Measurements from ENCODE around the gene PRDX4. TPM values are rescaled to one million over a fixed set of nuclear protein-coding genes. Genes with fewer than 3 reads are reported as not detected.

Gene PRDX4
- 10 to 100 TPM; 49.1 to 95.2 (median 66.7) TPM for polyA plus RNA-seq

DNA sequence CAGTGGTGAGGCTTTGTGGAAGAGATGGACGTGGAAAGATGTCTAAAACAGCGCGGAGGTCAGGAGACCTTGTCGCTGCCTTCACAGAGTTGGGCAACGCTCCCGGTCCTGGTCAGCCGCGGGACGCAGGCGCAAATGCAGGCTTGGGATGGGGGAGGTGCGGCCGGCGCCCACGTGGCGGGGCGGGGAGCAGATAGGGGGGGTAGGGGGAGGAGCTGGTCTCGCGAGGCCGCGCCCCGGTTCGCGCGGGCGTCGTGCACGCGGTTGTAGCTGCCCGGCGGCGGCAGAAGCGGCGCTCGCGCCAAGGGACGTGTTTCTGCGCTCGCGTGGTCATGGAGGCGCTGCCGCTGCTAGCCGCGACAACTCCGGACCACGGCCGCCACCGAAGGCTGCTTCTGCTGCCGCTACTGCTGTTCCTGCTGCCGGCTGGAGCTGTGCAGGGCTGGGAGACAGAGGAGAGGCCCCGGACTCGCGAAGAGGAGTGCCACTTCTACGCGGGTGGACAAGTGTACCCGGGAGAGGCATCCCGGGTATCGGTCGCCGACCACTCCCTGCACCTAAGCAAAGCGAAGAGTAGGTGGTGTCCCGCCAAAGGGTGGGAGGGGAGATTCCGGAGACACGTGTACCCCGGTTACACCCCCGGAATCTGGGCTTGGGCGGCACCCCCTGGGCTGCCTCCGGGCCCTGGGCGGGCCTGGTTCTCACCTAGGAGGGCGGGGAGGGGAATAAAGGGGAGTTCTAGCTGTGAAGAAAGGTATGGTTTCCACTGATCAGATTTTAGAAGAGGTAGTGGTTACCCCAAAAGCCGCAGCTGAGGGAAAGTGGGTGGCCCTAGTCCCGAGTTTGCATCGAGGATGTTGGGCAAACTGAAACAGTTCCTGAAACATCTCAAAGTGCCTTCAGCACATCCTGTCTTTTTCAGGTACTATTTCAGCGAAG is at the start of gene PRDX4:
Gene PRDX4 (plus strand): TSS at position 255 of the 939 bp plus-strand sequence. CDS start 78 bp downstream, at position 333.
- Mint-ChIP-seq H3K4me1 (peaks cover 15 to 23% of the 10 kb centered on the region in 2 donors), H3K9me3 (no peaks in the 10 kb centered on the region), H3K27me3 (ENCODE audit: low read depth in 3 of 3) (no peaks in the 10 kb centered on the region), H3K36me3 (no peaks in the 10 kb centered on the region), H3K4me3 (peak within 1 kb of the TSS; percentile 80 to 91 (median 86)), H3K27ac (peak within 1 kb of the TSS; percentile 73 to 87 (median 82))
- DNase-seq = peak; percentile 70 to 75 (median 72)

DNA sequence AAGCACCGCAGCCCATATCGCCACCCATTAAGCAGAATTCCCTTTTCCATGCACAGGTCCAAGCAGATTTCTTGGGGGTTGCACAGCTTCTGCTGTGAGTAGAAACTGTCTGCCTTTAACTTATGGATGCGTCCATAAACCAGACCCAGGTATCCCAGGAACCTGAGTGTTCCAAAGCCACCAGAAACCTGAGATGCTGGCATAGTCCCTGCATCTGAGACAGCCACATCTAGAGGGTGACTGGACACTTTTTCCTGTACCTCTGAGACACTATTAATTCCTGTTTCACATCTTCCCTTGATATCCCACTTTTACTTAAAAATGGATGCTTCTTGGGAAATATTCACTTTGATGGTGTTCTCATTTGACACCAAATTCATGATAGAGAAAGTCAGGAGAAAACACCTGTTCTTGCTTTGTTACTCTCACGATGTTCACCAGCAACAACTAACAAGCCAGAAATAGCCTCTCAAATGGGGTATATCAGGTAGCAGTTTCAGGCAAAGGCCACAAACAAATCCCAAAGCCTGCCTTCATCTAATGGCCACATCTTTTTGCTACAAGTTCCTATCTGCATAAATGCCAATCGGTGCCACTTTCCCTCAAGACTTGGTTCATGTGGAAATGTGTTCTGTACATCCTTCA is 45.5 kb upstream of the PRDX4 start:
- H3K27ac Mint-ChIP-seq = no peak overlapping the region

DNA sequence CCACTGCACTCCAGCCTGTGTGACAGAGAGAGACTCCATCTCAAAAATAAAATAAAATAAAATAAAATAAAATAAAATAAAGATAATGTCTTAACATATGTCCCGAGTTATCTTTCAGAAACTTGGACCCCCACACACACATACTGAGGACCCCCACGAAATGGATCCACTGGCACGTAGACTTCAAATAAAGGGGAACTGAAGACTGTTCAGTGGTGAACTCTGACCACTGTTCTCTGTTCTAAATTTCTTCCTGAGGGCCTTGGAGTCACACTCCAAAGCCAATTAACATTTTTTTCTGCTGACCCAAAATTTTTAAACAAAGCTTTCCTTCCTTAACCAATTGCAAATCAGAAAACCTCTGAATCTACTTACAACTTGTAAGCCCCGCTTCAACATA is 43.5 kb upstream of the PRDX4 start:
- no peak overlapping the region for H3K27ac Mint-ChIP-seq
- no peaks in the 10 kb centered on the region for H3K9me3 Mint-ChIP-seq
- H3K4me3 Mint-ChIP-seq = no peak overlapping the region
- no peaks in the 10 kb centered on the region for H3K27me3 Mint-ChIP-seq (ENCODE audit: low read depth in 3 of 3)
- no peaks in the 10 kb centered on the region for H3K36me3 Mint-ChIP-seq
- no peak for DNase-seq
- H3K4me1 Mint-ChIP-seq = no peaks in the 10 kb centered on the region

More for the DNA sequence above, 45.5 kb upstream of the PRDX4 start:
- H3K36me3 Mint-ChIP-seq = no peaks in the 10 kb centered on the region
- no peaks in the 10 kb centered on the region for H3K4me1 Mint-ChIP-seq
- no peak for DNase-seq
- H3K4me3 Mint-ChIP-seq = no peak overlapping the region
- no peaks in the 10 kb centered on the region for H3K9me3 Mint-ChIP-seq
- H3K27me3 Mint-ChIP-seq (ENCODE audit: low read depth in 3 of 3) = no peaks in the 10 kb centered on the region

DNA sequence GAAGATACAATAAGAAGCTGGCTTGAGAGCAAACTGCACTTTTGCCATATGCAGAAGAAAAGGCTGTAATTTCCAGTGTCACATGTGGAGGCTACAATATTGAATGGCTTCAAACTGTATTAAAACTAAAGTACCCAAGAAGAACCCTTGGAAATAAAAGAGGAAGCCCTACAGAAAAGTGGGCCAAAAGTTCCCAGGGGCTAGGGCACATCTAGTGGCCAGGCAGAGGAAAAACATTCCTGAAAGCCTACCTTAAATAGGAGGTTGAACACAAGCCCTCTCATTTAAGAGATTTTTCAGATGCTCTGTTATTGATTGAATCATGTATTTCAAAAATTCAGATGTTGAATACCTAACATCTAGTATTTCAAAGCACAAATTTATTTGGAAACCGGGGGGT is 40.6 kb upstream of the PRDX4 start:
- Mint-ChIP-seq H3K36me3 (no peaks in the 10 kb centered on the region), H3K27me3 (ENCODE audit: low read depth in 3 of 3) (peaks cover 0 to 4% (median 0%) of the 10 kb centered on the region in 3 donors), H3K4me3 (no peak overlapping the region), H3K27ac (no peak overlapping the region), H3K4me1 (no peaks in the 10 kb centered on the region), H3K9me3 (no peaks in the 10 kb centered on the region)
- no peak for DNase-seq

DNA sequence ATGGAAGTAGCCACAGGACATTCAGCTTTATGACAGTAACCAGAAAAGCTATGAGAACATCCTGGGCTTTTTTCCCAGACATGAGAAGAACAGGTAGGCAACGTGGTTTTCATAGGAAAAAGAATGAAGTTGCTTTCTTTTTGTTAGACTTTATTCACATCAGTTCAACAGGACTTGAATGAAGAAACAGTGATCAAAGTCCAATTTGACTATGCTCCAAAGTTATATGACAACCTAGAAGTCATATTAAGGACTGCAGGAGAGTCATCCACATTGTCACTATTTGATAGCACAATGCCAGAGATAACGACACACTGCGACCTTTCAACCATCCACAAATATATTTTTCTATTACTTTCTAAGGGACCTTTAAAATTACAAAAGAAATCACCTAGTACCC is 39.2 kb upstream of the PRDX4 start:
- H3K27me3 Mint-ChIP-seq (ENCODE audit: low read depth in 3 of 3) = peaks cover 0 to 4% (median 0%) of the 10 kb centered on the region in 3 donors
- peaks cover 0 to 2% (median 0%) of the 10 kb centered on the region in 6 donors for H3K9me3 Mint-ChIP-seq
- no peaks in the 10 kb centered on the region for H3K36me3 Mint-ChIP-seq
- no peak overlapping the region for H3K27ac Mint-ChIP-seq
- DNase-seq = no peak
- H3K4me1 Mint-ChIP-seq = no peaks in the 10 kb centered on the region
- H3K4me3 Mint-ChIP-seq = no peak overlapping the region

DNA sequence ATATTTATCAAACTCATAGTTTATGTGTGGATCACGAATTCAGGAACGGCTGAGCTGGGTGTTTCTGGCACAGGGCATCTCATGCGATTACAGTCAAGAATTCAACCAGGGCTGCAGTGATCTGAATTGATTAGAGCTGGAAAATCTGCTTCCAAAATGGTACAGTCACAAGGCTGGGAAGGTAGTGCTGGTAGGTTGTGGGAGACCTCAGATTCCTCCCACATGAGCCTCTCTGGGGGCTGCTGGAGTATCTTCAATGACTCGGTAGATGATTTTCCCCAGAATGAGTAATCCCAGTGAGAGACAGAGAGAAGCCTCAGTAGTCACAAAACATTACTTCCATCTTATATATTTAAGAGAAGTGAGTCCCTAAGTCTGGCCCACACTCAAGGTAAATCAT is 36.2 kb upstream of the PRDX4 start:
- H3K9me3 Mint-ChIP-seq = peaks cover 0 to 2% (median 0%) of the 10 kb centered on the region in 6 donors
- H3K4me1 Mint-ChIP-seq = no peaks in the 10 kb centered on the region
- no peak overlapping the region for H3K27ac Mint-ChIP-seq
- no peak overlapping the region for H3K4me3 Mint-ChIP-seq
- DNase-seq = no peak
- H3K36me3 Mint-ChIP-seq = no peaks in the 10 kb centered on the region
- peaks cover 1 to 13% (median 3%) of the 10 kb centered on the region in 3 donors for H3K27me3 Mint-ChIP-seq (ENCODE audit: low read depth in 3 of 3)

DNA sequence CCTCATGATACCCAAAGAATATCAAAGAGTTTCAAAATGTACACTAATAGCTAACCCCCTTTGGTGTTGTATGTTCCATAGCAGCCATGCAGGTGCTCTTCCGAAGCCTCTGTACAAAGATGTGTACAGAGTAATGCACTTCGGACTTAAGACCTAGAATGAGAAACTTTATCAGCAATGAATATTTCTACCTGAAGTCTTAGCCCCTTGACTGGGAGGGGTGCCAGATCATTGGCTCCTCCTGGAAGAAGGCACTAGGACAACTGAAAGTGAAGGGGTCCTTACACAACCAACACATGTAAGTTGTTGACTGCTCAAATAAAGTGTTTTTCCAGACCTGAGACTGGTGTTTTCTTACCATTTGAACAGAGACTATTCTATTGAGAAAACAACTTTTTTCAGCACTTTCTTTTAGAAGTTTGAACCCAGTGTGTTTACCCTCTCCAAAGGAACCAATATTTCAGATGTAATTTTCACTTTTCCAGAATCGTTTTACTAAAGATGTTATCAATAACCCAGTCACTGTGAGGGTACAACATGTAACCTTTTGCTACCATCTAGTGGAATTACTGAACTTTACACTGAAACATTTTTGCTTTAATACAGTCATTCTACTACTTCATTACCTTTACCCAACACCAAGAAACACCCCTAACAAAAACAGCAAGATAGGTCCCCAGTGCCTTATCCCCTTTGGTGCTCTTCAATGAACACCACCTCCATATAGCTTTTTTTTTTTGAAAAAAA is 33.3 kb upstream of the PRDX4 start:
- H3K4me3 Mint-ChIP-seq = no peak overlapping the region
- no peaks in the 10 kb centered on the region for H3K4me1 Mint-ChIP-seq
- DNase-seq = no peak
- H3K27me3 Mint-ChIP-seq (ENCODE audit: low read depth in 3 of 3) = peaks cover 1 to 20% (median 3%) of the 10 kb centered on the region in 3 donors
- no peak overlapping the region for H3K27ac Mint-ChIP-seq
- H3K9me3 Mint-ChIP-seq = peaks cover 0 to 2% (median 0%) of the 10 kb centered on the region in 6 donors
- H3K36me3 Mint-ChIP-seq = no peaks in the 10 kb centered on the region

DNA sequence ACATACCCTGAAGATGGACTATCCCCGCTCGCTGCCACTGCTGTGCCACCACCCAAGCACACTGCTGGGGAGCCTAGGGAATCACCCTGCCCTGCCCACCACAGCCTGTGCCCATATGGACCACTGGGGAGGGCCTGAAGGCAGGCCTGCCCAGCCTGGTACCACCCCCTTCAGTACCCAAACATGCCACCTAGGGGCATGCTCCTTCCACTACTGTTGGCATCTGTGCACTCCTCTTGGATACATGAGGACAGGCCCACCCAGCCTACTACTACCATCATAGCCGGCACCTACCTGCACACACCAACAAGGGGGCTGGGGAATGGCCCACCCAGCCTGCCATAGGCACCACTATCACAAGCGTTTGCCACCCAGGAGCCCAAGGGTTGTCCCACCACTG is 30.1 kb upstream of the PRDX4 start:
- H3K9me3 Mint-ChIP-seq = peaks cover 0 to 2% (median 0%) of the 10 kb centered on the region in 6 donors
- DNase-seq = no peak
- H3K27me3 Mint-ChIP-seq (ENCODE audit: low read depth in 3 of 3) = peaks cover 6 to 21% (median 8%) of the 10 kb centered on the region in 3 donors
- H3K27ac Mint-ChIP-seq = no peak overlapping the region
- no peak overlapping the region for H3K4me3 Mint-ChIP-seq
- H3K4me1 Mint-ChIP-seq = no peaks in the 10 kb centered on the region
- H3K36me3 Mint-ChIP-seq = no peaks in the 10 kb centered on the region

DNA sequence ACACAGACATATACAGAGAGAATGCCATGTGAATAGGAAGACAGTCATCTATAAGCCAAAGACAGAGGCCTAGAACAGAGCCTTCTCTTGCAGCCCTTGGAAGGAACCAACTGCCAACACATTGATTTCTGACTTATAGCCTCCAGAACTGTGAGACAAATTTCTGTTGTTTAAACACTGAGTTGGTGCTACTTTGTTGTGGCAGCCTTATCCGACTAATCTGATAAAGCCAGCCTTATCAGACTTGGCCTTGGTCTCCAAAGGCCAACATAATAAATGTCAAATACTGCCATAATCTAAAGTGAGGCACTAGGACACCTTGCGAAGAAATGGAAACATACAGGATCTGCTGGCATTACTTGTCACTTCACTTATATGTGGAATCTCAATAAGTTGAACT is 24.3 kb upstream of the PRDX4 start:
- Mint-ChIP-seq H3K36me3 (no peaks in the 10 kb centered on the region), H3K4me3 (no peak overlapping the region), H3K27ac (no peak overlapping the region), H3K9me3 (peaks cover 0 to 2% (median 0%) of the 10 kb centered on the region in 6 donors), H3K27me3 (ENCODE audit: low read depth in 3 of 3) (peaks cover 4 to 12% (median 4%) of the 10 kb centered on the region in 3 donors), H3K4me1 (no peaks in the 10 kb centered on the region)
- no peak for DNase-seq

DNA sequence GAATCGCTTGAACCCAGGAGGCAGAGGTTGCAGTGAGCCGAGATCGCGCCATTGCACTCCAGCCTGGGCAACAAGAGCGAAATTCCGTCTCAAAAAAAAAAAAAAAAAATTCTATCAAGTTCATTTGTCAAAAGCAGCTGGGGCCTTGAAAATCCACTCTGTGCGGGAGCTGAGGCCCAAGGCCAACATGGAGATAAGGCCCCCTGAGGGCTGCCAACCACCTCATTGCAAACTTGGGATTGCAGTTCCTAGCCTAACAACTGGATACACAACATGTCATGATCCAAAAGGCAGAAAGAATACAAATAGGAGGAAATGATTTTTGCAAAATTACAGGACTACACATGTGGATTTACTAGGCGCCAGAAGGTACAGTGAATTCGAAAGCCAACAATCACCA is 22.5 kb upstream of the PRDX4 start:
- Mint-ChIP-seq H3K9me3 (peaks cover 0 to 2% (median 0%) of the 10 kb centered on the region in 6 donors), H3K4me1 (no peaks in the 10 kb centered on the region), H3K27me3 (ENCODE audit: low read depth in 3 of 3) (peaks cover 2 to 11% (median 4%) of the 10 kb centered on the region in 3 donors), H3K4me3 (no peak overlapping the region), H3K27ac (no peak overlapping the region), H3K36me3 (no peaks in the 10 kb centered on the region)
- no peak for DNase-seq

DNA sequence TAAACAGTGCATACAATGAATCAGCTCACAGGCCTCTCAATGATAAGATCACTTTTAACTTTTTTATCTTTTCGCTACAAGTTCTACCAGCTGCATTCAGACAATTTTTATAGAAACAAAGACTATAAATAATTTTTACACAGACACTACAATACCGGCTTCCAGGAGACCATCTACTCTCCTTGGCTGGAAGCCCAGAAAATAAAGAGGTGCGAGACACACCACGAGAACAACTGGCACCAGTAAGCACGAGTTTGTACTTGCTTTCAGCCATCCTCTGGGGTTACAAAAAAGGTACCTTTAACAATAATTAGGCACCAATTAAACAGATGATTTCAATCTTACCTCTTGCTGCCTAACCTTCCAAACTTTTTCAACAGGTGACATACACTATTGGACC is 11.2 kb upstream of the PRDX4 start:
- H3K27me3 Mint-ChIP-seq (ENCODE audit: low read depth in 3 of 3) = peaks cover 0 to 2% (median 2%) of the 10 kb centered on the region in 3 donors
- no peak overlapping the region for H3K4me3 Mint-ChIP-seq
- no peak overlapping the region for H3K27ac Mint-ChIP-seq
- DNase-seq = no peak
- no peaks in the 10 kb centered on the region for H3K9me3 Mint-ChIP-seq
- peaks cover under 1 to 2% of the 10 kb centered on the region in 2 donors for H3K4me1 Mint-ChIP-seq
- H3K36me3 Mint-ChIP-seq = no peaks in the 10 kb centered on the region

DNA sequence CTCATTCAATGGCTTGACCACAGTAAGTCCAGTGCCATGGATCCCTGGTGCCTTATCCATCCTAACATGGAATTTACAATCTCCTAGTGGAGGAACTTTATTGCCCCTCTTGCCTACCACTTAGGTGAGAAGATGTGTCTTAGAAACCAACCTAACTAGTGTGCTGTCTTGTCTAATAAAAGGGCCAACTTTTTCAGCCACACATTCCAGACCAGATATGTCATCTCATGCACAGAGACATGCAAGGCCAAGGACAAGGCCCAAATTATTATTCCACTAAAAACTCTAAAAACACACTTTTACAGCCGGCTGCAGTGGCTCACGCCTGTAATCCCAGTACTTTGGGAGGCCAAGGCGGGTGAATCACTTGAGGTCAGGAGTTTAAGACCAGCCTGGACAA is 10.6 kb upstream of the PRDX4 start:
- Mint-ChIP-seq H3K4me3 (no peak overlapping the region), H3K27me3 (ENCODE audit: low read depth in 3 of 3) (peaks cover 0 to 3% (median 2%) of the 10 kb centered on the region in 3 donors), H3K36me3 (no peaks in the 10 kb centered on the region), H3K4me1 (peaks cover 6 to 7% of the 10 kb centered on the region in 2 donors), H3K27ac (no peak overlapping the region), H3K9me3 (no peaks in the 10 kb centered on the region)
- DNase-seq = no peak

DNA sequence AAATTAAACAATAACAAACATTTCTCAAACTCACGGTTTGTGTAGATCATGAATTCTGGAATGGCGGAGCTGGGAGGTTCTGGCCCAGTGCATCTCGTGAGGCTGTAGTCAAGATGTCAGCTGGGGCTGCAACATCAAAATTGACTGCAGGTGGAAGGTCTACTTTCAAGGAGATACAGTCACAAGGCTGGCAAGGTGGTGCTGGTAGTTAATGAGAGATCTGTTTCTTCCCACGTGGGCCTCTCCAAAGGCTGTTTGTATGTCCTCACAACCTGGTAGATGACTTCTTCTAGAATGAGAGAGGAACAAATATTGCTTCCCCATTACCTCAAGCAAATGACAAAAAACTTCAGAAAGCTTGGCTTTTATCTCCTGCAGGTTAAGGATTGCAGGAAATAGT is 8.0 kb upstream of the PRDX4 start:
- Mint-ChIP-seq H3K27ac (no peak overlapping the region), H3K9me3 (no peaks in the 10 kb centered on the region), H3K4me1 (peaks cover 16 to 21% of the 10 kb centered on the region in 2 donors), H3K4me3 (no peak overlapping the region), H3K36me3 (no peaks in the 10 kb centered on the region), H3K27me3 (ENCODE audit: low read depth in 3 of 3) (peaks cover 0 to 3% (median 2%) of the 10 kb centered on the region in 3 donors)
- DNase-seq = no peak
